ENCODE data around the gene OGFR. TPM values are rescaled to one million over a fixed set of nuclear protein-coding genes. Genes with fewer than 3 reads are reported as not detected.

The OGFR gene
- total RNA-seq, 1 experiment from 2014 or later: 73.6 TPM

DNA sequence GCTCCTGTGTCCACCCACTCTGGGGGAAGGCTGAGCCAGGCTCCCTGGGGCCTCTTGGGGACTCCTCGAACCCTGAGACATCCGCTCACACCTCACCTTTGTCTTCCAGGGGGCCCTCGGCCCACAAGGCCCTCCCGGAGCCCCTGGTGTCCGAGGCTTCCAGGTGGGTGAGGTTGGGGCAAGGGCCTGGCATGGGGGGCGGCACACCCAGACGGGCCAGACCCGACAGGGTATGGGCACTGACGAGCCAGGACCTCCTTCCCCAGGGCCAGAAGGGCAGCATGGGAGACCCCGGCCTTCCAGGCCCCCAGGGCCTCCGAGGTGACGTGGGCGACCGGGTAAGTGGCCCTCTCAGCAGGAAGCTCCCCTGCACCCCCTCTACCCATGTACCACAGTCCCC is 25.6 kb downstream of the OGFR start:
- Histone ChIP-seq H3K9ac (ENCODE audit: low read length) (no peak overlapping the region), H3K4me2 (ENCODE audit: low read length) (no peak overlapping the region), H3K9me2 (ENCODE audit: insufficient read depth) (no peaks in the 10 kb centered on the region), H4K20me1 (ENCODE audit: insufficient read depth) (no peaks in the 10 kb centered on the region), H3K79me2 (ENCODE audit: insufficient read depth, low read length) (no peaks in the 10 kb centered on the region), H3K4me3 (replicated peaks in 1 of 2; ENCODE audit: low read depth in 1 of 2, low read length in 2 of 2) (no peak overlapping the region), H3K27ac (ENCODE audit: low read depth, low read length) (no peak overlapping the region), H3K27me3 (ENCODE audit: insufficient read depth, low read length) (no peaks in the 10 kb centered on the region), H3K36me3 (ENCODE audit: control insufficient read depth in 1 of 2, insufficient read depth in 2 of 2, low read length in 2 of 2) (no peaks in the 10 kb centered on the region), H3K9me3 (ENCODE audit: control insufficient read depth in 1 of 2, insufficient read depth in 1 of 2, low read depth in 1 of 2, low read length in 2 of 2) (no peaks in the 10 kb centered on the region), H3K4me1 (ENCODE audit: control insufficient read depth in 1 of 2, insufficient read depth in 2 of 2, low read length in 2 of 2) (peaks cover 17 to 21% of the 10 kb centered on the region in 2 experiments), H2AFZ (ENCODE audit: low read depth, low read length, poor library complexity, severe bottlenecking) (no peak overlapping the region)
- no peak for DNase-seq (ENCODE audit: low read depth, low spot score)
- intact Hi-C loops (cut with micrococcal nuclease): no loop called here
- ChIA-PET RAD21 (ENCODE audit: low non-redundant PET in 1 of 2, low total read pairs in 2 of 2, uncharacterized antibody in 2 of 2, unreplicated experiment in 2 of 2) (no interaction called here), CTCF (no interaction called here), POLR2A (no interaction called here)
- TF ChIP-seq ZNF274 (IDR thresholded peaks at IDR 0.05; ENCODE audit: low read depth, low read length) (no peak), SRF (IDR thresholded peaks at IDR 0.05; ENCODE audit: low read depth) (no peak), SIN3A (IDR thresholded peaks at IDR 0.05; ENCODE audit: low read depth) (no peak), EZH2phosphoT487 (IDR thresholded peaks at IDR 0.05; ENCODE audit: borderline replicate concordance) (no peak), POLR2AphosphoS5 (IDR thresholded peaks at IDR 0.05; ENCODE audit: low read depth, low read length) (no peak), EZH2 (IDR thresholded peaks at IDR 0.05) (no peak), CBX3 (IDR thresholded peaks at IDR 0.05; ENCODE audit: low read depth) (no peak), TCF7L2 (IDR thresholded peaks at IDR 0.05; ENCODE audit: borderline replicate concordance, extremely low read depth, insufficient read depth, insufficient read length) (no peak), EGR1 (IDR thresholded peaks at IDR 0.05; ENCODE audit: low read depth) (no peak), JUND (IDR thresholded peaks at IDR 0.05) (no peak), YY1 (IDR thresholded peaks at IDR 0.05; ENCODE audit: extremely low read depth, insufficient replicate concordance, low read depth, low read length) (no peak), SP1 (IDR thresholded peaks at IDR 0.05; ENCODE audit: low read depth) (no peak), FOSL1 (IDR thresholded peaks at IDR 0.05; ENCODE audit: low read depth) (no peak), POLR2A (IDR thresholded peaks at IDR 0.05; ENCODE audit: borderline replicate concordance, extremely low read depth, insufficient read depth, insufficient read length) (no peak), ZFX (IDR thresholded peaks at IDR 0.05) (no peak)
- TF ChIP-seq, protein P1, sequence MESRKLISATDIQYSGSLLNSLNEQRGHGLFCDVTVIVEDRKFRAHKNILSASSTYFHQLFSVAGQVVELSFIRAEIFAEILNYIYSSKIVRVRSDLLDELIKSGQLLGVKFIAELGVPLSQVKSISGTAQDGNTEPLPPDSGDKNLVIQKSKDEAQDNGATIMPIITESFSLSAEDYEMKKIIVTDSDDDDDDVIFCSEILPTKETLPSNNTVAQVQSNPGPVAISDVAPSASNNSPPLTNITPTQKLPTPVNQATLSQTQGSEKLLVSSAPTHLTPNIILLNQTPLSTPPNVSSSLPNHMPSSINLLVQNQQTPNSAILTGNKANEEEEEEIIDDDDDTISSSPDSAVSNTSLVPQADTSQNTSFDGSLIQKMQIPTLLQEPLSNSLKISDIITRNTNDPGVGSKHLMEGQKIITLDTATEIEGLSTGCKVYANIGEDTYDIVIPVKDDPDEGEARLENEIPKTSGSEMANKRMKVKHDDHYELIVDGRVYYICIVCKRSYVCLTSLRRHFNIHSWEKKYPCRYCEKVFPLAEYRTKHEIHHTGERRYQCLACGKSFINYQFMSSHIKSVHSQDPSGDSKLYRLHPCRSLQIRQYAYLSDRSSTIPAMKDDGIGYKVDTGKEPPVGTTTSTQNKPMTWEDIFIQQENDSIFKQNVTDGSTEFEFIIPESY (IDR thresholded peaks at IDR 0.05; ENCODE audit: extremely low read depth, insufficient replicate concordance, low read length): no peak
- TF ChIP-seq, protein P2, sequence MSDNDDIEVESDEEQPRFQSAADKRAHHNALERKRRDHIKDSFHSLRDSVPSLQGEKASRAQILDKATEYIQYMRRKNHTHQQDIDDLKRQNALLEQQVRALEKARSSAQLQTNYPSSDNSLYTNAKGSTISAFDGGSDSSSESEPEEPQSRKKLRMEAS (IDR thresholded peaks at IDR 0.05): no peak
- TF ChIP-seq, protein P3, sequence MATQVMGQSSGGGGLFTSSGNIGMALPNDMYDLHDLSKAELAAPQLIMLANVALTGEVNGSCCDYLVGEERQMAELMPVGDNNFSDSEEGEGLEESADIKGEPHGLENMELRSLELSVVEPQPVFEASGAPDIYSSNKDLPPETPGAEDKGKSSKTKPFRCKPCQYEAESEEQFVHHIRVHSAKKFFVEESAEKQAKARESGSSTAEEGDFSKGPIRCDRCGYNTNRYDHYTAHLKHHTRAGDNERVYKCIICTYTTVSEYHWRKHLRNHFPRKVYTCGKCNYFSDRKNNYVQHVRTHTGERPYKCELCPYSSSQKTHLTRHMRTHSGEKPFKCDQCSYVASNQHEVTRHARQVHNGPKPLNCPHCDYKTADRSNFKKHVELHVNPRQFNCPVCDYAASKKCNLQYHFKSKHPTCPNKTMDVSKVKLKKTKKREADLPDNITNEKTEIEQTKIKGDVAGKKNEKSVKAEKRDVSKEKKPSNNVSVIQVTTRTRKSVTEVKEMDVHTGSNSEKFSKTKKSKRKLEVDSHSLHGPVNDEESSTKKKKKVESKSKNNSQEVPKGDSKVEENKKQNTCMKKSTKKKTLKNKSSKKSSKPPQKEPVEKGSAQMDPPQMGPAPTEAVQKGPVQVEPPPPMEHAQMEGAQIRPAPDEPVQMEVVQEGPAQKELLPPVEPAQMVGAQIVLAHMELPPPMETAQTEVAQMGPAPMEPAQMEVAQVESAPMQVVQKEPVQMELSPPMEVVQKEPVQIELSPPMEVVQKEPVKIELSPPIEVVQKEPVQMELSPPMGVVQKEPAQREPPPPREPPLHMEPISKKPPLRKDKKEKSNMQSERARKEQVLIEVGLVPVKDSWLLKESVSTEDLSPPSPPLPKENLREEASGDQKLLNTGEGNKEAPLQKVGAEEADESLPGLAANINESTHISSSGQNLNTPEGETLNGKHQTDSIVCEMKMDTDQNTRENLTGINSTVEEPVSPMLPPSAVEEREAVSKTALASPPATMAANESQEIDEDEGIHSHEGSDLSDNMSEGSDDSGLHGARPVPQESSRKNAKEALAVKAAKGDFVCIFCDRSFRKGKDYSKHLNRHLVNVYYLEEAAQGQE (IDR thresholded peaks at IDR 0.05; ENCODE audit: low read depth): no peak
- BruUV-seq (replicated peaks): no TSS peak
- ATAC-seq: no peak

Data from HCT116 (cell line).